22Rv1 (cell line): ENCODE data around the gene TPSAB1.

Experiments
- H3K27ac ChIP-seq: fragments of 450-650 bp; 2 replicates; pipeline ENCODE4 v1.5.1; 2017
- ZFX ChIP-seq: fragments of 450-650 bp; IDR thresholded peaks from 2 replicates; pipeline ENCODE4 v1.6.1; 2017; ENCODE audit warnings: antibody characterized with exemption, borderline replicate concordance
- TF ChIP-seq, protein P1 (sequence below): fragments of 450-650 bp; IDR thresholded peaks from 2 replicates; pipeline ENCODE4 v1.5.1; 2017; ENCODE audit warnings: mild to moderate bottlenecking

TPSAB1 gene

DNA sequence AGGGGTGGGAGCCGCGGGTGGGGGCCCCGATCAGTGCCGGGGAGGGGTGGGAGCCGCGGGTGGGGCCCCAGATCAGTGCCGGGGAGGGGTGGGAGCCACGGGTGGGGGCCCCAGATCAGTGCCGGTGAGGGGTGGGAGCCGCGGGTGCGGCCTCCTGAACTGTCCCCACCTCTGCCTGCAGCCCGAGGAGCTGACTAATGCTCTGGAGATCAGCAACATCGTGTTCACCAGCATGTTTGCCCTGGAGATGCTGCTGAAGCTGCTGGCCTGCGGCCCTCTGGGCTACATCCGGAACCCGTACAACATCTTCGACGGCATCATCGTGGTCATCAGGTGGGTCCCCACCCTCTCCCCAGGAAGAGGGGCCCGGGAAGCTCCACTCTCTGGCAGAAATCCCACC lies 35.6 kb upstream of the TPSAB1 start:
- no peak overlapping the region for H3K27ac ChIP-seq
- no peak for TF ChIP-seq ZFX
- TF ChIP-seq, protein P1, sequence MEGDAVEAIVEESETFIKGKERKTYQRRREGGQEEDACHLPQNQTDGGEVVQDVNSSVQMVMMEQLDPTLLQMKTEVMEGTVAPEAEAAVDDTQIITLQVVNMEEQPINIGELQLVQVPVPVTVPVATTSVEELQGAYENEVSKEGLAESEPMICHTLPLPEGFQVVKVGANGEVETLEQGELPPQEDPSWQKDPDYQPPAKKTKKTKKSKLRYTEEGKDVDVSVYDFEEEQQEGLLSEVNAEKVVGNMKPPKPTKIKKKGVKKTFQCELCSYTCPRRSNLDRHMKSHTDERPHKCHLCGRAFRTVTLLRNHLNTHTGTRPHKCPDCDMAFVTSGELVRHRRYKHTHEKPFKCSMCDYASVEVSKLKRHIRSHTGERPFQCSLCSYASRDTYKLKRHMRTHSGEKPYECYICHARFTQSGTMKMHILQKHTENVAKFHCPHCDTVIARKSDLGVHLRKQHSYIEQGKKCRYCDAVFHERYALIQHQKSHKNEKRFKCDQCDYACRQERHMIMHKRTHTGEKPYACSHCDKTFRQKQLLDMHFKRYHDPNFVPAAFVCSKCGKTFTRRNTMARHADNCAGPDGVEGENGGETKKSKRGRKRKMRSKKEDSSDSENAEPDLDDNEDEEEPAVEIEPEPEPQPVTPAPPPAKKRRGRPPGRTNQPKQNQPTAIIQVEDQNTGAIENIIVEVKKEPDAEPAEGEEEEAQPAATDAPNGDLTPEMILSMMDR: no peak

DNA sequence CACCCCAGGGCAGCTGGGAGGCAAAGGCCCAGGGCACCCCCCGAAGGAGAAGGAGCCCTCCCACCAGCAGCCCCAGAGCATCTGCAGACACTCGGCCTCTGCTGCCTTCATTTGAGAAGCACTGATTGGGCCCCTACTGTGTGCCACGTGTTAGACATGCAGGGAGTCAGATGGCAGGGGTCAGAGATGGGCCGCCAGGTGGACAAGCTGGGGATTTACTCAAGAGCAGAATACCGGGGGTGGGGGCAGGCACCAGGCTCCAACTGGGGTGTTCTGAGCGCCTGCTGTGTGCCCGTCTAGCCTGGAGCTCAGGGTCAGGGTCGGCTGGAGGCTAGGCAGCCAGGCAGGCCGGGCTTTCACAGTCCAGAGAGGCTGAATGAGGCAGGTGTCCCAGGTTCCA lies 34.2 kb upstream of the TPSAB1 start:
- no peak for TF ChIP-seq ZFX
- no peak overlapping the region for H3K27ac ChIP-seq

DNA sequence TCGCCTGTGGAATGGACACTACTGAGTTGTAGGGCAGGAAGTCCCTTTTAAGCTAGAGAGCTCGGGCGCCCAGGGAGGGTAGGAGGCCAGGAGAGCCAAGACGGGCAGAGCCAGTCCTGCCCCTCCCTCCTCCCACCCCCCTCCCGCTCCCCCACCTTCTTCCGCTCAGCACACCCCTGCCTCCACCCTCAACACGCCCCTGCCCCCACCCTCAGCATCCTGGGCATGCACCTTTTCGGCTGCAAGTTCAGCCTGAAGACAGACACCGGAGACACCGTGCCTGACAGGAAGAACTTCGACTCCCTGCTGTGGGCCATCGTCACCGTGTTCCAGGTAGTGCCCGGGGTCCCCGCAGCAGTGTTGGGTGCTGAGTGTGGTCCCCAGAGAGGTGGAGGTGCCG lies 33.7 kb upstream of the TPSAB1 start:
- TF ChIP-seq, protein P1: no peak
- no peak for TF ChIP-seq ZFX
- H3K27ac ChIP-seq: no peak overlapping the region

DNA sequence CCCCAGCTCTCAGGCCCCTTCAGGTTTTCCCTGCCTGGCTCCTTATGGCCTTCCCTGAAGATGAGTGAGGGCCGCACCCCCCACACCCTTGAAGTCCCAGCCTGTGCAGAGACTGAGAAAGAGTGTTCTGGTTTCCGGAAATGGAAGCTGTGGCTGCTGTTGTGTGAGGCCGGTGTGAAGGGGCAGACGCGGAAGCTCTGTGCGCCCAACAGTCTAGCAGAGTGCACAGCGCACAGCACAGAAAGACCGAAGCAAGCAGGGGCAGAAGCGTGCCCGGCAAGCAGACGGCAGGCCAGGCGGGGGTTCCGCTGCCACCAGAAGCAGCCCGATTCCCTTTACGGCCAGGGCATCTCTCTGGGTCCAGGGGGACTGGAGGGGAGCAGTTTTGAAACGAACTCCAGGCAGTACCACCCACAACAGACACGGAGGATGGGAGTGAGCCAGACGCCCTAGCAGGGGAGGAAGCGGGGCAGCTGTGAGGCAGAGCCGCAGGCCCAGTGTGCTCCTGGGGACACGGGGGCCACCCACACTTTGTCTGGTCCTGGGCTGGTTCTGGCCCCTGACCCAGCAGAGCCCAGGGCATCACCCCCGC lies 32.2 kb upstream of the TPSAB1 start:
- TF ChIP-seq, protein P1: no peak
- TF ChIP-seq ZFX: no peak
- H3K27ac ChIP-seq: no peak overlapping the region

DNA sequence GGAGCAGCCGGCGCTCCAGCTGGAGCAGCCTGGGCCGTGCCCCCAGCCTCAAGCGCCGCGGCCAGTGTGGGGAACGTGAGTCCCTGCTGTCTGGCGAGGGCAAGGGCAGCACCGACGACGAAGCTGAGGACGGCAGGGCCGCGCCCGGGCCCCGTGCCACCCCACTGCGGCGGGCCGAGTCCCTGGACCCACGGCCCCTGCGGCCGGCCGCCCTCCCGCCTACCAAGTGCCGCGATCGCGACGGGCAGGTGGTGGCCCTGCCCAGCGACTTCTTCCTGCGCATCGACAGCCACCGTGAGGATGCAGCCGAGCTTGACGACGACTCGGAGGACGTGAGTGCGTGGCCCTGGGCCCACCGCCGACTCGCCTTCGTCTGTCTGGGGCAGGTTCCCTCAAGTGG lies 31.4 kb upstream of the TPSAB1 start:
- TF ChIP-seq, protein P1: no peak
- TF ChIP-seq ZFX: no peak
- H3K27ac ChIP-seq: no peak overlapping the region

DNA sequence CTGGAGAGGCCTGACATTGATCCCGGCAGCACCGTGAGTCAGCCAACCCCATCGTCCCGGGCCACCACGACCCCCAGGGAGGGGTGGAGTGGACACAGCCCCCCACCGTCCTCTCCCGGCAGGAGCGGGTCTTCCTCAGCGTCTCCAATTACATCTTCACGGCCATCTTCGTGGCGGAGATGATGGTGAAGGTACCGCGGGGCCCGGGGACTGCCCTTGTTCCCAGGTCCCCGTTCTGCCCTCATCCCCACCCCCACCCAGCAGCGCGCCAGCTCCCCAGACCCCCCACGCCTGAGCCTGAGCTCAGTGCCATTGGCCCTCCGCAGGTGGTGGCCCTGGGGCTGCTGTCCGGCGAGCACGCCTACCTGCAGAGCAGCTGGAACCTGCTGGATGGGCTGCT lies 30.0 kb upstream of the TPSAB1 start:
- TF ChIP-seq, protein P1: no peak
- no peak for TF ChIP-seq ZFX
- no peak overlapping the region for H3K27ac ChIP-seq

DNA sequence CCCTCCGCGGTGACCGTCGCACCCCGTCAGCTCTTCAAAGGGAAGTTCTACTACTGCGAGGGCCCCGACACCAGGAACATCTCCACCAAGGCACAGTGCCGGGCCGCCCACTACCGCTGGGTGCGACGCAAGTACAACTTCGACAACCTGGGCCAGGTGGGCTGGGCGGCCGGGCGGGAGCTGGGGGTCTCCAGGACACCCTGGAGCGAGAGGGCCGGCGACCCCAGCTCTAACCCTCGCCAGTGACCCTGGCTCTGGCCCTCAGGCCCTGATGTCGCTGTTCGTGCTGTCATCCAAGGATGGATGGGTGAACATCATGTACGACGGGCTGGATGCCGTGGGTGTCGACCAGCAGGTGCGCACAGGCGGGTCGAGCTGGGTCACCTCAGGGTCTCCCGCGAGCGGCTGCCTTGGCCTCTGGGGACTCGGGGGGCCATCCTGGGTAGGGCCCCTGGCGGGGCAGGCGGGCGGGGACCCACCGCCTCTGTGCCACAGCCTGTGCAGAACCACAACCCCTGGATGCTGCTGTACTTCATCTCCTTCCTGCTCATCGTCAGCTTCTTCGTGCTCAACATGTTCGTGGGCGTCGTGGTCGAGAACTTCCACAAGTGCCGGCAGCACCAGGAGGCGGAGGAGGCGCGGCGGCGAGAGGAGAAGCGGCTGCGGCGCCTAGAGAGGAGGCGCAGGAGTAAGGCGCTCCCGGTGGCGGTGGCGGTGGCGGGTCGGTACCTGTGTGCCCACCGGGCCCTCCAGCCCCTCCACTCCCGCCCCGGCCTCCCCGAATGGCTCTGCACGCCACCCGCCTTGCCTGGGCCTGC lies 28.8 kb upstream of the TPSAB1 start:
- no peak overlapping the region for H3K27ac ChIP-seq
- TF ChIP-seq, protein P1: no peak
- TF ChIP-seq ZFX: no peak
